ENCODE results near the gene METTL24.

DNA sequence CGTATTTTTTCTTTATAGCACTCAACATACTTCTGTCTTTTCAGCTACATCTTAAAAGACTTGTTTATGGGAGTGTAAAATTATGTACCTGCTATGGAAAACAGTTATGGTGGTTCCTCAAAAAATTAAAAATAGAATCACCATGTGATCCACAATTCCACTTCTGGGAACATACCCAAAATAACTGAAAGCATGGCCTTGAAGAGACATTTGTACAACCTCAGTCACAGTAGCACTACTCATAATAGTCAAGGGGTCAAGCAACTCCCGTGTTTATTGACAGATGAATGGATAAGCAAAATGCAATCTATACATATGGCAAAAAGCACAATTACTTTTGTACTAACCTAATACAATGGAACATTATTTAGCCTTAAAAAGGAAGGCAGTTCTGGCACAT, 74.5 kb downstream of the METTL24 start:
- TF ChIP-seq, protein P1, sequence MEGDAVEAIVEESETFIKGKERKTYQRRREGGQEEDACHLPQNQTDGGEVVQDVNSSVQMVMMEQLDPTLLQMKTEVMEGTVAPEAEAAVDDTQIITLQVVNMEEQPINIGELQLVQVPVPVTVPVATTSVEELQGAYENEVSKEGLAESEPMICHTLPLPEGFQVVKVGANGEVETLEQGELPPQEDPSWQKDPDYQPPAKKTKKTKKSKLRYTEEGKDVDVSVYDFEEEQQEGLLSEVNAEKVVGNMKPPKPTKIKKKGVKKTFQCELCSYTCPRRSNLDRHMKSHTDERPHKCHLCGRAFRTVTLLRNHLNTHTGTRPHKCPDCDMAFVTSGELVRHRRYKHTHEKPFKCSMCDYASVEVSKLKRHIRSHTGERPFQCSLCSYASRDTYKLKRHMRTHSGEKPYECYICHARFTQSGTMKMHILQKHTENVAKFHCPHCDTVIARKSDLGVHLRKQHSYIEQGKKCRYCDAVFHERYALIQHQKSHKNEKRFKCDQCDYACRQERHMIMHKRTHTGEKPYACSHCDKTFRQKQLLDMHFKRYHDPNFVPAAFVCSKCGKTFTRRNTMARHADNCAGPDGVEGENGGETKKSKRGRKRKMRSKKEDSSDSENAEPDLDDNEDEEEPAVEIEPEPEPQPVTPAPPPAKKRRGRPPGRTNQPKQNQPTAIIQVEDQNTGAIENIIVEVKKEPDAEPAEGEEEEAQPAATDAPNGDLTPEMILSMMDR (CRISPR knock-in tag; IDR thresholded peaks at IDR 0.05): no peak
- TF ChIP-seq YEATS4 (CRISPR knock-in tag; IDR thresholded peaks at IDR 0.05; ENCODE audit: borderline replicate concordance): no peak
- no peak for TF ChIP-seq REL (CRISPR knock-in tag; conservative IDR thresholded peaks at IDR 0.05)

Measured in HepG2 (cell line).